HCT116 (cell line): Measurements from ENCODE around the gene AKAP9. TPM values are rescaled to one million over a fixed set of nuclear protein-coding genes. Genes with fewer than 3 reads are reported as not detected.
"Not testable (repeated sequence)": the region's sequence is repeated elsewhere in the genome, so short reads cannot be mapped to it uniquely, and the experiment has no call there.

Experiments used
- ATAC-seq: fragments of 200-7000 bp; cut with Tn5 transposase; 2 replicates; pipeline ENCODE4 v1.9.1; 2020; ENCODE audit warnings: mild to moderate bottlenecking, moderate library complexity
- BruUV-seq: library from RNA; stranded (reverse); fragments of 400-500 nt; replicated peaks from 2 replicates; lab custom pipeline; 2021; lab: Mats Ljungman, UMichigan
- CTCF ChIA-PET: fragments of 300-600 bp; sonication (Branson Sonifier 250); formaldehyde crosslinking; loops from one replicate; lab custom pipeline; 2021; ENCODE audit warnings: antibody characterized with exemption; lab: Charles Lee
- POLR2A ChIA-PET: fragments of 300-600, 350-600 bp; sonication (Branson Sonifier 250); formaldehyde crosslinking; loops from one replicate; lab custom pipeline; 2021; ENCODE audit warnings: antibody characterized with exemption; lab: Charles Lee
- RAD21 ChIA-PET, 2 experiments: fragments of 300-600 bp; sonication (Branson Sonifier 250); formaldehyde crosslinking; loops; one replicate each; lab custom pipeline; 2023; ENCODE audit warnings: low total read pairs in 2 of 2; ENCODE audit not compliant: uncharacterized antibody in 2 of 2, unreplicated experiment in 2 of 2, low non-redundant PET in 1 of 2; lab: Charles Lee
- DNase-seq: peaks from one replicate; pipeline ENCODE4 v3.0.0-alpha.2; 2010; ENCODE audit warnings: low read depth, low spot score
- H2AFZ ChIP-seq: fragments of 200-600 bp; shearing (Covaris generic), sonication (generic); 2 replicates; pipeline ENCODE4 v1.6.1; 2017; ENCODE audit warnings: low read depth, mixed run types, mixed read lengths, antibody characterized with exemption, low read length; ENCODE audit not compliant: poor library complexity, severe bottlenecking
- H3K27ac ChIP-seq: 2 replicates; pipeline ENCODE4 v1.5.1; 2012; ENCODE audit warnings: low read depth, low read length
- H3K27me3 ChIP-seq: fragments of 200-600 bp; sonication (generic); 2 replicates; pipeline ENCODE4 v1.6.1; 2016; ENCODE audit warnings: mixed run types, low read length, mixed read lengths; ENCODE audit not compliant: insufficient read depth
- H3K36me3 ChIP-seq, 2 experiments: fragments of 200-500 bp in 1 of 2; fragments of 200-600 bp in 1 of 2; sonication (Bioruptor generic) in 1 of 2; sonication (generic) in 1 of 2; 2 replicates each; pipeline versions ENCODE4 v1.5.1 to v1.6.1; 2014 to 2016; ENCODE audit warnings: low read length in 2 of 2, inconsistent platforms in 1 of 2, mixed read lengths in 1 of 2, mixed run types in 1 of 2; ENCODE audit not compliant: insufficient read depth in 2 of 2, control insufficient read depth in 1 of 2
- H3K4me1 ChIP-seq, 2 experiments: fragments of 200-600 bp in 1 of 2; sonication (generic) in 1 of 2; 2 replicates each; pipeline versions ENCODE4 v1.5.1 to v1.6.1; 2012 to 2017; ENCODE audit warnings: low read length in 2 of 2, inconsistent platforms in 1 of 2, mild to moderate bottlenecking in 1 of 2, mixed read lengths in 1 of 2, mixed run types in 1 of 2, moderate library complexity in 1 of 2; ENCODE audit not compliant: insufficient read depth in 2 of 2, control insufficient read depth in 1 of 2
- H3K4me2 ChIP-seq: fragments of 200-600 bp; sonication (generic); 2 replicates; pipeline ENCODE4 v1.6.1; 2017; ENCODE audit warnings: mixed run types, low read length, mixed read lengths
- H3K4me3 ChIP-seq, 2 experiments: fragments of 200-600 bp in 1 of 2; sonication (generic) in 1 of 2; replicated peaks in 1 of 2; 2 replicates each; pipeline ENCODE4 v1.5.1; 2011 to 2016; ENCODE audit warnings: low read length in 2 of 2, control low read depth in 1 of 2, low read depth in 1 of 2, mild to moderate bottlenecking in 1 of 2, mixed read lengths in 1 of 2, mixed run types in 1 of 2
- H3K79me2 ChIP-seq: fragments of 200-600 bp; sonication (generic); 2 replicates; pipeline ENCODE4 v1.6.1; 2017; ENCODE audit warnings: mild to moderate bottlenecking, mixed run types, low read length, moderate library complexity, mixed read lengths; ENCODE audit not compliant: insufficient read depth
- H3K9ac ChIP-seq: fragments of 200-600 bp; sonication (generic); 2 replicates; pipeline ENCODE4 v1.6.1; 2016; ENCODE audit warnings: low read length, mixed read lengths
- H3K9me2 ChIP-seq: fragments of 200-600 bp; sonication (generic), shearing (Covaris generic); 2 replicates; pipeline ENCODE4 v1.6.1; 2017; ENCODE audit warnings: mixed run types, mild to moderate bottlenecking, moderate library complexity; ENCODE audit not compliant: insufficient read depth
- H3K9me3 ChIP-seq, 2 experiments: fragments of 200-500 bp in 1 of 2; fragments of 200-600 bp in 1 of 2; sonication (Bioruptor generic) in 1 of 2; sonication (generic) in 1 of 2; 2 replicates each; pipeline ENCODE4 v1.6.1; 2014 to 2017; ENCODE audit warnings: low read length in 2 of 2, mixed read lengths in 2 of 2, inconsistent platforms in 1 of 2, low read depth in 1 of 2, mild to moderate bottlenecking in 1 of 2, mixed run types in 1 of 2, moderate library complexity in 1 of 2; ENCODE audit not compliant: control insufficient read depth in 1 of 2, insufficient read depth in 1 of 2
- H4K20me1 ChIP-seq: fragments of 200-600 bp; sonication (generic), shearing (Covaris generic); 2 replicates; pipeline ENCODE4 v1.6.1; 2017; ENCODE audit warnings: mixed run types, mild to moderate bottlenecking, moderate library complexity; ENCODE audit not compliant: insufficient read depth
- CBX3 ChIP-seq: IDR thresholded peaks from 2 replicates; pipeline ENCODE4 v1.6.1; 2012; ENCODE audit warnings: low read depth
- CEBPB ChIP-seq: IDR thresholded peaks from 2 replicates; pipeline ENCODE4 v1.6.1; 2012; ENCODE audit warnings: low read depth
- EGR1 ChIP-seq: IDR thresholded peaks from 2 replicates; pipeline ENCODE4 v1.6.1; 2012; ENCODE audit warnings: low read depth
- EZH2 ChIP-seq: fragments of 200-600 bp; sonication (generic); IDR thresholded peaks from 2 replicates; pipeline ENCODE4 v1.6.1; 2017; ENCODE audit warnings: antibody characterized with exemption, mixed run types
- FOSL1 ChIP-seq: IDR thresholded peaks from 2 replicates; pipeline ENCODE4 v1.6.1; 2012; ENCODE audit warnings: low read depth
- JUND ChIP-seq: IDR thresholded peaks from 2 replicates; pipeline ENCODE4 v1.6.1; 2012
- POLR2A ChIP-seq: IDR thresholded peaks from 2 replicates; pipeline ENCODE4 v1.7.0; 2011; ENCODE audit warnings: borderline replicate concordance; ENCODE audit not compliant: insufficient read depth, insufficient read length; ENCODE audit errors: extremely low read depth
- POLR2AphosphoS5 ChIP-seq: IDR thresholded peaks from 2 replicates; pipeline ENCODE4 v1.6.1; 2011; ENCODE audit warnings: mild to moderate bottlenecking, low read depth, low read length, moderate library complexity
- SP1 ChIP-seq: IDR thresholded peaks from 2 replicates; pipeline ENCODE4 v1.6.1; 2012; ENCODE audit warnings: low read depth
- SRF ChIP-seq: IDR thresholded peaks from 2 replicates; pipeline ENCODE4 v1.6.1; 2012; ENCODE audit warnings: low read depth
- TCF7L2 ChIP-seq: IDR thresholded peaks from 2 replicates; pipeline ENCODE4 v1.7.0; 2011; ENCODE audit warnings: borderline replicate concordance, inconsistent platforms; ENCODE audit not compliant: insufficient read depth, insufficient read length; ENCODE audit errors: extremely low read depth
- YY1 ChIP-seq: IDR thresholded peaks from 2 replicates; pipeline ENCODE4 v1.6.1; 2011; ENCODE audit warnings: low read length, low read depth, moderate library complexity, mild to moderate bottlenecking; ENCODE audit not compliant: insufficient replicate concordance; ENCODE audit errors: extremely low read depth
- ZFX ChIP-seq: fragments of 450-650 bp; IDR thresholded peaks from 2 replicates; pipeline ENCODE4 v1.6.1; 2017
- ZNF274 ChIP-seq: fragments of 200-500 bp; sonication (Bioruptor generic); IDR thresholded peaks from 2 replicates; pipeline ENCODE4 v1.6.1; 2014; ENCODE audit warnings: mild to moderate bottlenecking, low read depth, low read length, inconsistent platforms
- intact Hi-C: fragments of 100-400 bp; cut with micrococcal nuclease; formaldehyde crosslinking; loops from 2 replicates; pipeline ENCODE4 v1.10.0; 2022
- total RNA-seq: library from RNA; stranded (reverse); gene quantifications from one replicate; pipeline ENCODE4 v1.2.1, GENCODE V29; 2021; ENCODE audit not compliant: unreplicated experiment
- TF ChIP-seq, protein P1 (sequence below): IDR thresholded peaks from 2 replicates; pipeline ENCODE4 v1.6.1; 2011; ENCODE audit warnings: mild to moderate bottlenecking, low read length, moderate library complexity; ENCODE audit not compliant: insufficient replicate concordance; ENCODE audit errors: extremely low read depth
- TF ChIP-seq, protein P2 (sequence below): IDR thresholded peaks from 2 replicates; pipeline ENCODE4 v1.6.1; 2012

Gene AKAP9
- total RNA-seq, 1 experiment from 2014 or later: 32.6 TPM

DNA sequence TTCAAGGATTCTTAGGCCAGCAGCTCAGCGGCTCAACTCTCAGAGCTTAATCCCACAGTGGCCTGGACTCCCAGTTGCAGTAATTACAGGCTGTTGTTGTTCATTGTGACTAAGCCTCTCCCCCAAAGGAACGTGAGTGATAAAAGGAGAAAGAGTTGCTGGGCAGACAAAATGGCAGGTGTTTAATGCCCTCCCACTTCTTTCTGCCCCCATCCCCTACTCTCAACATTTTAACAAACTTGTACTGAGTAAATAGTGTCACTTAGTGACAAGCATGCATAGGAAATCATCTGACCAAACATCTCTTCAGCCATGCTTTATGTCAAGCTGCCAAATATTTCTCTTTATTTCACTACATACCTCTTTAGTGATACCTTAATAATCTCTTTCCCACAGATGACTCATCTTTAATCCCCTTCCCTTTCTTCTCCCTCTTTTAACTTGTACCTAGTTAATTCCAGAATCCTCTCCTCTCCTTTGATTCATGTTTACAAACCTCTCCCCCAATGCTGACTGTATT lies 47.8 kb upstream of the AKAP9 start:
- TF ChIP-seq ZFX: no peak
- TF ChIP-seq POLR2AphosphoS5: no peak
- no peak for TF ChIP-seq YY1
- TF ChIP-seq JUND: peak; percentile 61
- TF ChIP-seq EZH2: no peak
- TF ChIP-seq CBX3: 0 out of 2 replicates have a peak, but pooled peaks have one; percentile 9
- TF ChIP-seq, protein P1, sequence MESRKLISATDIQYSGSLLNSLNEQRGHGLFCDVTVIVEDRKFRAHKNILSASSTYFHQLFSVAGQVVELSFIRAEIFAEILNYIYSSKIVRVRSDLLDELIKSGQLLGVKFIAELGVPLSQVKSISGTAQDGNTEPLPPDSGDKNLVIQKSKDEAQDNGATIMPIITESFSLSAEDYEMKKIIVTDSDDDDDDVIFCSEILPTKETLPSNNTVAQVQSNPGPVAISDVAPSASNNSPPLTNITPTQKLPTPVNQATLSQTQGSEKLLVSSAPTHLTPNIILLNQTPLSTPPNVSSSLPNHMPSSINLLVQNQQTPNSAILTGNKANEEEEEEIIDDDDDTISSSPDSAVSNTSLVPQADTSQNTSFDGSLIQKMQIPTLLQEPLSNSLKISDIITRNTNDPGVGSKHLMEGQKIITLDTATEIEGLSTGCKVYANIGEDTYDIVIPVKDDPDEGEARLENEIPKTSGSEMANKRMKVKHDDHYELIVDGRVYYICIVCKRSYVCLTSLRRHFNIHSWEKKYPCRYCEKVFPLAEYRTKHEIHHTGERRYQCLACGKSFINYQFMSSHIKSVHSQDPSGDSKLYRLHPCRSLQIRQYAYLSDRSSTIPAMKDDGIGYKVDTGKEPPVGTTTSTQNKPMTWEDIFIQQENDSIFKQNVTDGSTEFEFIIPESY: no peak
- no peak for TF ChIP-seq ZNF274
- TF ChIP-seq, protein P2, sequence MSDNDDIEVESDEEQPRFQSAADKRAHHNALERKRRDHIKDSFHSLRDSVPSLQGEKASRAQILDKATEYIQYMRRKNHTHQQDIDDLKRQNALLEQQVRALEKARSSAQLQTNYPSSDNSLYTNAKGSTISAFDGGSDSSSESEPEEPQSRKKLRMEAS: no peak
- TF ChIP-seq TCF7L2: no peak
- TF ChIP-seq POLR2A: no peak
- peak; percentile 56 for TF ChIP-seq FOSL1
- no peak for TF ChIP-seq CEBPB
- no peak for TF ChIP-seq EGR1
- no peak for TF ChIP-seq SRF
- peak; percentile 39; the same call in 1 of the 2 replicates for TF ChIP-seq SP1
- ATAC-seq (peak; percentile 87), DNase-seq (peak; percentile 21)
- Histone ChIP-seq H3K4me2 (peak overlapping the region; percentile 58), H3K27ac (peak overlapping the region; percentile 38; the same call in 1 of the 2 replicates), H3K9me3 (no peaks in the 10 kb centered on the region; a peak in 1 of 4 replicates), H2AFZ (peak overlapping the region; percentile 95), H3K4me3 (peak overlapping the region in 1 of 2 experiments; percentile 10; a peak in 1 of 4 replicates), H3K27me3 (no peaks in the 10 kb centered on the region), H3K36me3 (no peaks in the 10 kb centered on the region), H3K9me2 (no peaks in the 10 kb centered on the region), H3K9ac (no peak overlapping the region), H3K4me1 (peaks cover 12 to 22% of the 10 kb centered on the region in 2 experiments), H3K79me2 (no peaks in the 10 kb centered on the region), H4K20me1 (no peaks in the 10 kb centered on the region)
- RAD21 ChIA-PET: no interaction called here
- CTCF ChIA-PET: interaction anchor here (4.6 kb wide), 1 partner anchor 12 kb away, joined by 13 read pairs; the partner anchor contains the start of gene MTERF1
- POLR2A ChIA-PET: no interaction called here
- intact Hi-C loops: no loop called here
- BruUV-seq: no TSS peak

DNA sequence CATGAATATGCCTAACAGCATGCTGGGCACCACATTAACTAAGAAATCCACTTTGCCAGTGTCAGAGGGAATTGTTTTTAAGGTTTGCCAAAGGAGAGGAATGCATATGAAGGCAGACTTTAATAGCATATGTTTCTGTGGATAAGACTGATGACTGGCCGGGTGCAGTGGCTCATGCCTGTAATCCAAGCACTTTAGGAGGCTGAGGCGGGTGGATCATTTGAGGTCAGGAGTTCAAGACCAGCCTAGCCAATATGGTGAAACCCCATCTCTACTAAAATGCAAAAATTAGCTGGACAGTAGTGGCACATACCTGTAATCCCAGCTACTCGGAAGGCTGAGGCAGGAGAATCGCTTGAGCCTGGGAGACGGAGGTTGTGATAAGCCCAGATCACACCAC lies 47.0 kb upstream of the AKAP9 start:
- ATAC-seq, intact Hi-C loops, DNase-seq, H3K9ac ChIP-seq, H3K4me3 ChIP-seq, H3K9me2 ChIP-seq, H3K27ac ChIP-seq, H3K9me3 ChIP-seq, BruUV-seq, H3K27me3 ChIP-seq, POLR2A ChIA-PET, H3K36me3 ChIP-seq, H3K79me2 ChIP-seq, H4K20me1 ChIP-seq, RAD21 ChIA-PET, H2AFZ ChIP-seq: not testable (repeated sequence)
- Histone ChIP-seq H3K4me2 (peak overlapping the region; percentile 58), H3K4me1 (peaks cover 12 to 22% of the 10 kb centered on the region in 2 experiments)
- CTCF ChIA-PET: interaction anchor here (4.6 kb wide), 1 partner anchor 13 kb away, joined by 13 read pairs; the partner anchor contains the start of gene MTERF1
